SJSA1 (cell line): Measurements from ENCODE around the gene TAOK3. TPM values are rescaled to one million over a fixed set of nuclear protein-coding genes. Genes with fewer than 3 reads are reported as not detected.

Experiments used
- DNase-seq, 2 experiments: peaks; one replicate each; pipeline ENCODE4 v3.0.0-alpha.2; 2015 to 2020; ENCODE audit warnings: low spot score in 2 of 2, low read depth in 1 of 2
- H3K27ac ChIP-seq: fragments of 250-450 bp; sonication (Bioruptor Pico); 2 replicates; pipeline ENCODE4 v1.5.1; 2020; ENCODE audit warnings: mild to moderate bottlenecking, moderate library complexity
- H3K27me3 ChIP-seq: fragments of 250-450 bp; sonication (Bioruptor Pico); replicated peaks from 2 replicates; pipeline ENCODE4 v1.5.1; 2020; ENCODE audit warnings: mild to moderate bottlenecking, moderate library complexity
- H3K36me3 ChIP-seq: fragments of 250-450 bp; sonication (Bioruptor Pico); 2 replicates; pipeline ENCODE4 v1.5.1; 2020; ENCODE audit warnings: mild to moderate bottlenecking
- H3K4me1 ChIP-seq: fragments of 250-450 bp; sonication (Bioruptor Pico); replicated peaks from 2 replicates; pipeline ENCODE4 v1.6.1; 2021; ENCODE audit warnings: mild to moderate bottlenecking
- H3K4me3 ChIP-seq: fragments of 250-450 bp; sonication (Bioruptor Pico); 2 replicates; pipeline ENCODE4 v1.5.1; 2020; ENCODE audit warnings: mild to moderate bottlenecking
- H3K9me3 ChIP-seq: fragments of 250-450 bp; sonication (Bioruptor Pico); replicated peaks from 2 replicates; pipeline ENCODE4 v1.5.1; 2020; ENCODE audit warnings: mild to moderate bottlenecking
- total RNA-seq: library from RNA; depleted of rRNA; stranded (reverse); fragments of >200 nt; shearing (Covaris generic); gene quantifications from 2 replicates; pipeline ENCODE4 v1.2.3, GENCODE V29; 2014

TAOK3 gene
- total RNA-seq, 1 experiment from 2014 or later, result 16.0 TPM

GRCh38 chr12:118377884-118378470 lies 5.3 kb upstream of the TAOK3 start:
- Histone ChIP-seq H3K27ac (no peak overlapping the region), H3K27me3 (no peaks in the 10 kb centered on the region), H3K4me1 (peaks cover 9% of the 10 kb centered on the region; the same call in 1 of the 2 replicates), H3K36me3 (peaks cover 38% of the 10 kb centered on the region), H3K9me3 (no peaks in the 10 kb centered on the region), H3K4me3 (peak overlapping the region; percentile 95)
- DNase-seq, result peak; percentile 47 to 66

- H3K36me3 ChIP-seq, result peaks cover 35% of the 10 kb centered on the region
These were observed 4.5 kb upstream of the TAOK3 start for GRCh38 chr12:118377021-118377883.

GRCh38 chr12:118376089-118377020 lies 3.6 kb upstream of the TAOK3 start, which contains the start of gene SUDS3:
Gene SUDS3, plus strand, starts transcription at chr12:118376555. Its CDS starts 137 bp downstream, at chr12:118376692.
- peak; percentile 83 to 95 for DNase-seq
- Histone ChIP-seq H3K4me3 (peak within 1 kb of the TSS; percentile 95), H3K36me3 (peaks cover 32% of the 10 kb centered on the region), H3K27me3 (no peaks in the 10 kb centered on the region), H3K4me1 (peaks cover 9% of the 10 kb centered on the region; the same call in 1 of the 2 replicates), H3K27ac (peak within 1 kb of the TSS; percentile 93), H3K9me3 (no peaks in the 10 kb centered on the region)

More at GRCh38 chr12:118377021-118377883, 4.5 kb upstream of the TAOK3 start:
- no peaks in the 10 kb centered on the region for H3K9me3 ChIP-seq
- H3K27me3 ChIP-seq, result no peaks in the 10 kb centered on the region
- H3K4me1 ChIP-seq, result peaks cover 9% of the 10 kb centered on the region; the same call in 1 of the 2 replicates
- H3K27ac ChIP-seq, result no peak overlapping the region
- DNase-seq, result peak in 1 of 2 experiments; percentile 10
- H3K4me3 ChIP-seq, result peak overlapping the region; percentile 95

- Histone ChIP-seq H3K27ac (no peak overlapping the region), H3K4me3 (no peak overlapping the region)
These were observed 2.6 kb upstream of the TAOK3 start for GRCh38 chr12:118375348-118375747.

GRCh38 chr12:118374909-118375308 lies 2.2 kb upstream of the TAOK3 start:
- DNase-seq, result no peak
- Histone ChIP-seq H3K27me3 (no peaks in the 10 kb centered on the region), H3K4me3 (no peak overlapping the region), H3K4me1 (peaks cover 14% of the 10 kb centered on the region; the same call in 1 of the 2 replicates), H3K36me3 (peaks cover 22% of the 10 kb centered on the region), H3K27ac (no peak overlapping the region), H3K9me3 (no peaks in the 10 kb centered on the region)

More at GRCh38 chr12:118375348-118375747, 2.6 kb upstream of the TAOK3 start:
- Histone ChIP-seq H3K36me3 (peaks cover 27% of the 10 kb centered on the region), H3K4me1 (peaks cover 14% of the 10 kb centered on the region; the same call in 1 of the 2 replicates), H3K9me3 (no peaks in the 10 kb centered on the region), H3K27me3 (no peaks in the 10 kb centered on the region)
- no peak for DNase-seq

- H3K27me3 ChIP-seq, result no peaks in the 10 kb centered on the region
- DNase-seq, result no peak
- no peak overlapping the region for H3K4me3 ChIP-seq
- H3K4me1 ChIP-seq, result peaks cover 14% of the 10 kb centered on the region; the same call in 1 of the 2 replicates
- no peaks in the 10 kb centered on the region for H3K9me3 ChIP-seq
- peaks cover 17% of the 10 kb centered on the region for H3K36me3 ChIP-seq
- H3K27ac ChIP-seq, result no peak overlapping the region
These were observed 1.5 kb upstream of the TAOK3 start for GRCh38 chr12:118374126-118374725.

GRCh38 chr12:118373616-118374015 lies 909 bp upstream of the TAOK3 start:
- Histone ChIP-seq H3K4me1 (peaks cover 14% of the 10 kb centered on the region; the same call in 1 of the 2 replicates), H3K36me3 (peaks cover 11% of the 10 kb centered on the region), H3K27ac (peak overlapping the region; percentile 72), H3K27me3 (no peaks in the 10 kb centered on the region), H3K4me3 (peak overlapping the region; percentile 98), H3K9me3 (no peaks in the 10 kb centered on the region)
- DNase-seq, result no peak

- DNase-seq, result peak; percentile 25 to 45
- Histone ChIP-seq H3K4me3 (peak overlapping the region; percentile 98), H3K36me3 (peaks cover 10% of the 10 kb centered on the region), H3K4me1 (peaks cover 11% of the 10 kb centered on the region; the same call in 1 of the 2 replicates), H3K9me3 (no peaks in the 10 kb centered on the region), H3K27me3 (no peaks in the 10 kb centered on the region), H3K27ac (no peak overlapping the region)
These were observed 1.1 kb downstream of the TAOK3 start for GRCh38 chr12:118371321-118372282.

GRCh38 chr12:118370601-118371000 lies 2.1 kb downstream of the TAOK3 start:
- Histone ChIP-seq H3K4me1 (peaks cover 11% of the 10 kb centered on the region; the same call in 1 of the 2 replicates), H3K36me3 (peaks cover 7% of the 10 kb centered on the region), H3K27me3 (no peaks in the 10 kb centered on the region), H3K4me3 (no peak overlapping the region; the same call in 1 of the 2 replicates), H3K9me3 (no peaks in the 10 kb centered on the region), H3K27ac (no peak overlapping the region)
- no peak for DNase-seq

- Histone ChIP-seq H3K9me3 (no peaks in the 10 kb centered on the region), H3K36me3 (peaks cover 7% of the 10 kb centered on the region), H3K27me3 (no peaks in the 10 kb centered on the region), H3K4me1 (peaks cover 11% of the 10 kb centered on the region; the same call in 1 of the 2 replicates), H3K27ac (no peak overlapping the region), H3K4me3 (no peak overlapping the region)
- no peak for DNase-seq
These were observed 3.9 kb downstream of the TAOK3 start for GRCh38 chr12:118368821-118369220.

GRCh38 chr12:118361889-118362288 lies 10.8 kb downstream of the TAOK3 start:
- no peak overlapping the region for H3K27ac ChIP-seq
- no peak for DNase-seq
- no peaks in the 10 kb centered on the region for H3K36me3 ChIP-seq
- H3K27me3 ChIP-seq, result no peaks in the 10 kb centered on the region
- no peak overlapping the region for H3K4me3 ChIP-seq
- peaks cover 19% of the 10 kb centered on the region for H3K4me1 ChIP-seq
- no peaks in the 10 kb centered on the region for H3K9me3 ChIP-seq

GRCh38 chr12:118361092-118361404 lies 11.7 kb downstream of the TAOK3 start:
- Histone ChIP-seq H3K9me3 (no peaks in the 10 kb centered on the region), H3K4me1 (peaks cover 24% of the 10 kb centered on the region), H3K4me3 (no peak overlapping the region), H3K27ac (peak overlapping the region; percentile 11), H3K36me3 (no peaks in the 10 kb centered on the region), H3K27me3 (no peaks in the 10 kb centered on the region)
- DNase-seq, result no peak
